H1 (cell line): ENCODE data around the gene RB1. TPM values are rescaled to one million over a fixed set of nuclear protein-coding genes. Genes with fewer than 3 reads are reported as not detected.

Experiments
- CTCF ChIA-PET: fragments of 300-600 bp; sonication (Branson Sonifier 250); formaldehyde crosslinking; loops from one replicate; lab custom pipeline; 2021; ENCODE audit not compliant: partially characterized antibody; lab: Charles Lee
- POLR2A ChIA-PET: fragments of 300-600 bp; sonication (Branson Sonifier 250); formaldehyde crosslinking; loops from one replicate; lab custom pipeline; 2021; ENCODE audit warnings: inconsistent platforms; ENCODE audit not compliant: partially characterized antibody; lab: Charles Lee
- DNase-seq, 2 experiments: peaks; one replicate each; pipeline versions ENCODE4 v3.0.0 to v3.0.0-alpha.2; 2010 to 2022; ENCODE audit warnings: low spot score in 2 of 2, low read depth in 1 of 2, mixed read lengths in 1 of 2
- FAIRE-seq: peaks from 2 replicates; lab custom pipeline; 2011; peaks lifted over from hg19 to GRCh38; lab: Jason Lieb, UNC
- H2AFZ ChIP-seq: 2 replicates; pipeline ENCODE4 v1.8.1; 2012; ENCODE audit warnings: low read length, inconsistent platforms
- H2AK5ac ChIP-seq: 2 replicates; pipeline ENCODE4 v1.6.1; 2013; ENCODE audit warnings: low read depth, low read length
- H2BK120ac ChIP-seq: replicated peaks from 2 replicates; pipeline ENCODE3; 2013; ENCODE audit warnings: low read depth, low read length, inconsistent platforms
- H2BK12ac ChIP-seq: 2 replicates; pipeline ENCODE4 v1.6.1; 2013; ENCODE audit warnings: low read depth, low read length
- H2BK15ac ChIP-seq: 2 replicates; pipeline ENCODE4 v1.6.1; 2013; ENCODE audit warnings: low read length
- H2BK20ac ChIP-seq: 2 replicates; pipeline ENCODE4 v1.6.1; 2013; ENCODE audit warnings: low read length
- H2BK5ac ChIP-seq: 2 replicates; pipeline ENCODE4 v1.6.1; 2013; ENCODE audit warnings: low read depth, low read length
- H3K14ac ChIP-seq: 2 replicates; pipeline ENCODE4 v1.6.1; 2013; ENCODE audit warnings: inconsistent platforms; ENCODE audit not compliant: insufficient read length
- H3K18ac ChIP-seq: 2 replicates; pipeline ENCODE4 v1.6.1; 2013; ENCODE audit warnings: low read length; ENCODE audit errors: extremely low read depth
- H3K23ac ChIP-seq: 2 replicates; pipeline ENCODE4 v1.6.1; 2013; ENCODE audit warnings: inconsistent platforms; ENCODE audit not compliant: insufficient read length
- H3K23me2 ChIP-seq: 2 replicates; pipeline ENCODE4 v1.6.1; 2013; ENCODE audit warnings: low read depth, low read length
- H3K27ac ChIP-seq: 2 replicates; pipeline ENCODE4 v1.6.1; 2011; ENCODE audit warnings: low read depth, low read length, inconsistent platforms
- H3K27me3 ChIP-seq, 4 experiments: replicated peaks in 1 of 4; 1 replicate in 1 of 4; 2 replicates in 3 of 4; pipeline versions ENCODE4 v1.6.1 to v1.8.1; 2011 to 2013; ENCODE audit warnings: low read length in 3 of 4, mild to moderate bottlenecking in 3 of 4, inconsistent platforms in 2 of 4, mixed read lengths in 2 of 4, moderate library complexity in 1 of 4; ENCODE audit not compliant: control insufficient read depth in 3 of 4, insufficient read depth in 3 of 4; ENCODE audit errors: extremely low read depth in 1 of 4
- H3K36me3 ChIP-seq, 4 experiments: 2 replicates each; pipeline versions ENCODE4 v1.6.1 to v1.8.1; 2011 to 2013; ENCODE audit warnings: mild to moderate bottlenecking in 4 of 4, low read length in 3 of 4, moderate library complexity in 2 of 4, control low read depth in 1 of 4, inconsistent platforms in 1 of 4; ENCODE audit not compliant: insufficient read depth in 4 of 4, control insufficient read depth in 2 of 4
- H3K4ac ChIP-seq: replicated peaks from 2 replicates; pipeline ENCODE3; 2013; ENCODE audit warnings: low read length, low read depth, mixed read lengths, inconsistent platforms; ENCODE audit not compliant: insufficient read length
- H3K4me1 ChIP-seq, 4 experiments: replicated peaks in 1 of 4; 1 replicate in 1 of 4; 2 replicates in 3 of 4; pipeline versions ENCODE4 v1.6.1 to v1.8.1; 2011 to 2013; ENCODE audit warnings: low read length in 3 of 4, inconsistent platforms in 2 of 4, mixed read lengths in 1 of 4; ENCODE audit not compliant: insufficient read depth in 4 of 4, control insufficient read depth in 3 of 4
- H3K4me2 ChIP-seq, 2 experiments: 2 replicates each; pipeline versions ENCODE4 v1.6.1 to v1.8.1; 2011 to 2013; ENCODE audit warnings: low read depth in 2 of 2, low read length in 2 of 2, control low read depth in 1 of 2, inconsistent platforms in 1 of 2, mild to moderate bottlenecking in 1 of 2; ENCODE audit not compliant: insufficient read depth in 1 of 2
- H3K4me3 ChIP-seq, 4 experiments: fragments of 200-600, 300-600 bp in 1 of 4; sonication (generic), shearing (Covaris generic), sonication (Bioruptor Twin) in 1 of 4; 2 replicates each; pipeline versions ENCODE4 v1.5.1 to v1.8.1; 2011 to 2016; ENCODE audit warnings: low read length in 4 of 4, low read depth in 3 of 4, control low read depth in 2 of 4, inconsistent platforms in 2 of 4, mild to moderate bottlenecking in 2 of 4, mixed read lengths in 1 of 4, moderate library complexity in 1 of 4; ENCODE audit not compliant: insufficient read depth in 2 of 4; ENCODE audit errors: extremely low read depth in 1 of 4
- H3K56ac ChIP-seq: replicated peaks from 2 replicates; pipeline ENCODE3; 2013; ENCODE audit warnings: low read depth, mild to moderate bottlenecking, mixed read lengths, low read length, inconsistent platforms; ENCODE audit not compliant: insufficient read length
- H3K79me1 ChIP-seq: 2 replicates; pipeline ENCODE4 v1.6.1; 2013; ENCODE audit warnings: low read depth, low read length, control low read depth
- H3K79me2 ChIP-seq, 2 experiments: 2 replicates each; pipeline versions ENCODE4 v1.6.1 to v1.8.1; 2012 to 2013; ENCODE audit warnings: low read length in 2 of 2, mild to moderate bottlenecking in 2 of 2, inconsistent platforms in 1 of 2; ENCODE audit not compliant: insufficient read depth in 2 of 2, control insufficient read depth in 1 of 2
- H3K9ac ChIP-seq, 4 experiments: replicated peaks in 1 of 4; 1 replicate in 1 of 4; 2 replicates in 3 of 4; pipeline versions ENCODE4 v1.6.1 to v1.8.1; 2011 to 2013; ENCODE audit warnings: low read depth in 3 of 4, low read length in 3 of 4, control low read depth in 2 of 4, mild to moderate bottlenecking in 2 of 4, moderate library complexity in 2 of 4, inconsistent platforms in 1 of 4; ENCODE audit errors: extremely low read depth in 1 of 4
- H3K9me3 ChIP-seq, 2 experiments: 2 replicates each; pipeline versions ENCODE4 v1.6.1 to v1.8.1; 2012 to 2013; ENCODE audit warnings: mild to moderate bottlenecking in 2 of 2, moderate library complexity in 2 of 2, control low read depth in 1 of 2, inconsistent platforms in 1 of 2, low read depth in 1 of 2, low read length in 1 of 2, mixed read lengths in 1 of 2; ENCODE audit not compliant: insufficient read depth in 2 of 2
- H4K20me1 ChIP-seq, 2 experiments: replicated peaks in 1 of 2; 2 replicates each; pipeline versions ENCODE3 to v1.8.1; 2011 to 2013; ENCODE audit warnings: inconsistent platforms in 2 of 2, low read length in 2 of 2, mild to moderate bottlenecking in 1 of 2; ENCODE audit not compliant: insufficient read depth in 2 of 2, control insufficient read depth in 1 of 2
- H4K5ac ChIP-seq: 2 replicates; pipeline ENCODE4 v1.6.1; 2013; ENCODE audit warnings: low read length, low read depth, mixed read lengths, inconsistent platforms; ENCODE audit not compliant: insufficient read length
- H4K8ac ChIP-seq: 2 replicates; pipeline ENCODE4 v1.8.0; 2013; ENCODE audit warnings: mild to moderate bottlenecking, moderate library complexity, low read length, inconsistent platforms; ENCODE audit not compliant: insufficient read depth; ENCODE audit errors: extremely low read depth
- H4K91ac ChIP-seq: replicated peaks from 2 replicates; pipeline ENCODE3; 2013; ENCODE audit warnings: low read length, mixed read lengths, inconsistent platforms; ENCODE audit not compliant: insufficient read length
- BCL11A ChIP-seq, 2 experiments: IDR thresholded peaks; one replicate each; pipeline ENCODE4 v1.6.1; 2011; ENCODE audit warnings: low read depth in 2 of 2, low read length in 2 of 2, mild to moderate bottlenecking in 2 of 2
- CHD1 ChIP-seq: IDR thresholded peaks from 2 replicates; pipeline ENCODE4 v1.6.1; 2012; ENCODE audit warnings: low read depth, low read length, improper control_type of control experiment
- CREB1 ChIP-seq: IDR thresholded peaks from 2 replicates; pipeline ENCODE4 v1.6.1; 2012; ENCODE audit warnings: inconsistent platforms
- HDAC6 ChIP-seq: IDR thresholded peaks from one replicate; pipeline ENCODE4 v1.7.1; 2012; ENCODE audit warnings: low read depth, mild to moderate bottlenecking, inconsistent platforms, low read length, moderate library complexity
- KDM1A ChIP-seq: fragments of 200-600, 300-600 bp; sonication (generic); IDR thresholded peaks from 2 replicates; pipeline ENCODE4 v1.7.1; 2016; ENCODE audit warnings: mild to moderate bottlenecking, low read length, borderline replicate concordance
- MAFK ChIP-seq: IDR thresholded peaks from 2 replicates; pipeline ENCODE4 v1.6.1; 2012; ENCODE audit warnings: low read depth, mild to moderate bottlenecking, improper control_type of control experiment, low read length
- NRF1 ChIP-seq: IDR thresholded peaks from 2 replicates; pipeline ENCODE4 v1.6.1; 2011; ENCODE audit warnings: mild to moderate bottlenecking, low read depth, low read length, improper control_type of control experiment
- POLR2A ChIP-seq, 2 experiments: IDR thresholded peaks; 1 replicate in 1 of 2; 2 replicates in 1 of 2; pipeline ENCODE4 v1.6.1; 2011; ENCODE audit warnings: low read depth in 2 of 2, low read length in 2 of 2, mild to moderate bottlenecking in 2 of 2; ENCODE audit errors: control extremely low read depth in 1 of 2
- RAD21 ChIP-seq, 2 experiments: IDR thresholded peaks in 1 of 2; conservative IDR thresholded peaks in 1 of 2; 2 replicates each; pipeline ENCODE4 v1.6.1; 2011; ENCODE audit warnings: low read depth in 2 of 2, low read length in 2 of 2, improper control_type of control experiment in 1 of 2, inconsistent platforms in 1 of 2, mild to moderate bottlenecking in 1 of 2, moderate library complexity in 1 of 2
- RXRA ChIP-seq: IDR thresholded peaks from 2 replicates; pipeline ENCODE4 v1.6.1; 2011; ENCODE audit warnings: low read depth, mild to moderate bottlenecking, low read length, moderate library complexity; ENCODE audit not compliant: insufficient read depth
- SAP30 ChIP-seq: fragments of 300-600 bp; sonication (generic); IDR thresholded peaks from 2 replicates; pipeline ENCODE4 v1.7.1; 2012; ENCODE audit warnings: low read length, moderate library complexity, mild to moderate bottlenecking, inconsistent platforms; ENCODE audit not compliant: insufficient read depth, insufficient replicate concordance
- SIN3A ChIP-seq, 2 experiments: IDR thresholded peaks in 1 of 2; conservative IDR thresholded peaks in 1 of 2; 2 replicates each; pipeline ENCODE4 v1.6.1; 2011 to 2012; ENCODE audit warnings: low read length in 2 of 2, improper control_type of control experiment in 1 of 2, low read depth in 1 of 2, mild to moderate bottlenecking in 1 of 2
- ZNF274 ChIP-seq: IDR thresholded peaks from 2 replicates; pipeline ENCODE4 v1.7.0; 2012; ENCODE audit warnings: low read length, borderline replicate concordance; ENCODE audit errors: extremely low read depth
- whole genome bisulfite sequencing, 2 experiments: shearing (Covaris generic) in 1 of 2; methylation state at CpG; one replicate each; pipeline versions ENCODE4 v1.1.6 to v1.1.7; 2013 to 2015; ENCODE audit warnings: low lambda C conversion rate in 2 of 2, mixed read lengths in 2 of 2, inconsistent platforms in 1 of 2, low coverage in 1 of 2, missing lambda C conversion rate in 1 of 2; ENCODE audit not compliant: insufficient replicate concordance in 2 of 2, insufficient coverage in 1 of 2, insufficient read length in 1 of 2; ENCODE audit errors: extremely low coverage in 1 of 2, missing lambda C conversion rate in 1 of 2; 5-methylcytosine and 5-hydroxymethylcytosine counted together
- polyA plus RNA-seq, 7 experiments: library from polyadenylated mRNA; depleted of rRNA in 3 of 7; stranded (reverse) in 5 of 7; unstranded in 2 of 7; fragments of >200 nt in 5 of 7; fragments of 200-250 nt in 2 of 7; gene quantifications; 1 replicate in 5 of 7; 2 replicates in 1 of 7; 4 replicates in 1 of 7; pipeline versions ENCODE4 v1.2.1 to v1.2.3, GENCODE V29; 2011 to 2013; ENCODE audit warnings: missing spikeins in 2 of 7, mixed read lengths in 2 of 7
- total RNA-seq: library from RNA; stranded (reverse); fragmentation: NEBNext Ultra II Directional; extraction: Animal tissue kit (Norgen Biotek cat#: 25700); gene quantifications from 2 replicates; pipeline ENCODE4 v1.2.1, GENCODE V29; 2021
- TF ChIP-seq, protein P1 (sequence below): IDR thresholded peaks from 2 replicates; pipeline ENCODE4 v1.6.1; 2011; ENCODE audit warnings: low read depth, mild to moderate bottlenecking, low read length; ENCODE audit not compliant: insufficient read depth

Gene RB1
- total and polyA plus RNA-seq, 2 of the 8 experiments (the other 6 are each of a cell fraction or from before 2014, with no cell fraction given): 4.1 to 17.5 TPM

DNA sequence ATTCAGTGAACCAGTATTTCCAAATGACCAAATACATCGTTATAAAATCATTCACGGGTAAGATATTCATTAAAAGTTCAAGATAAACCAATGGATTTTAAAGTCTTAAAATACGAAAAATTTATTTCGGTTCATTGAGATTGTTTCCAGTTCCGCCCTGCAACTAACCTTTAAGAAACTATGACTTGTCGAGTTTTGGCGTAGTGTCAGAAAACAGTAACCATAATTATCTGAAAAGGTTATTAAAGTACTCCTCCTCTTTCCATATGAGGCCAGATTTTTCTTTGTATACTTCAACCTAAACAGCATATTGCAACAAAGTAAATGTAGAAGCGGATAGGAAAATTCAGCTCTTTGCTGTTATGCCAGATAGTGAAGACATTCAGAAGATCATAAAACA, 83.3 kb downstream of the RB1 start:
- Histone ChIP-seq H4K5ac (no peak overlapping the region), H2BK12ac (no peak overlapping the region), H4K20me1 (no peaks in the 10 kb centered on the region), H2BK5ac (no peak overlapping the region), H3K27me3 (no peaks in the 10 kb centered on the region), H3K23ac (no peak overlapping the region), H3K36me3 (no peaks in the 10 kb centered on the region), H4K8ac (no peak overlapping the region), H3K4ac (no peak overlapping the region), H2AFZ (no peak overlapping the region), H3K56ac (no peak overlapping the region), H3K79me1 (no peaks in the 10 kb centered on the region), H3K4me3 (no peak overlapping the region), H2BK120ac (no peak overlapping the region), H3K4me2 (no peak overlapping the region), H3K27ac (no peak overlapping the region), H3K79me2 (no peaks in the 10 kb centered on the region), H3K18ac (no peak overlapping the region), H2AK5ac (no peak overlapping the region), H2BK15ac (no peak overlapping the region), H3K14ac (no peak overlapping the region), H2BK20ac (no peak overlapping the region), H3K23me2 (no peaks in the 10 kb centered on the region), H3K9ac (no peak overlapping the region), H4K91ac (no peak overlapping the region), H3K9me3 (no peaks in the 10 kb centered on the region), H3K4me1 (no peaks in the 10 kb centered on the region)
- DNase-seq (no peak), FAIRE-seq (no peak)
- WGBS, 2 experiments: 92% methylated on average over 8 of the region's 8 CpGs; no CpG with 5 or more reads in 1 of the 2 experiments
- POLR2A ChIA-PET: no interaction called here
- CTCF ChIA-PET: no interaction called here
- TF ChIP-seq ZNF274: no peak
- no peak for TF ChIP-seq MAFK
- no peak for TF ChIP-seq KDM1A
- TF ChIP-seq SAP30: no peak
- no peak for TF ChIP-seq NRF1
- no peak for TF ChIP-seq HDAC6
- no peak for TF ChIP-seq CREB1
- TF ChIP-seq, protein P1, sequence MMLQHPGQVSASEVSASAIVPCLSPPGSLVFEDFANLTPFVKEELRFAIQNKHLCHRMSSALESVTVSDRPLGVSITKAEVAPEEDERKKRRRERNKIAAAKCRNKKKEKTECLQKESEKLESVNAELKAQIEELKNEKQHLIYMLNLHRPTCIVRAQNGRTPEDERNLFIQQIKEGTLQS: no peak
- TF ChIP-seq BCL11A (IDR thresholded peaks at IDR 0.05; ENCODE audit: low read depth in 2 of 2, low read length in 2 of 2): no peak
- TF ChIP-seq POLR2A (IDR thresholded peaks at IDR 0.05; ENCODE audit: control extremely low read depth in 1 of 2, low read depth in 2 of 2, low read length in 2 of 2): no peak
- TF ChIP-seq RXRA: no peak
- no peak for TF ChIP-seq SIN3A (conservative IDR thresholded peaks at IDR 0.05 in 1 of 2, IDR thresholded peaks at IDR 0.05 in 1 of 2; ENCODE audit: low read depth in 1 of 2, low read length in 2 of 2)
- TF ChIP-seq CHD1: no peak
- TF ChIP-seq RAD21 (IDR thresholded peaks at IDR 0.05 in 1 of 2, conservative IDR thresholded peaks at IDR 0.05 in 1 of 2; ENCODE audit: low read depth in 2 of 2, low read length in 2 of 2): no peak
